ENCODE measurements around the gene GALR2.

Gene GALR2

GRCh38 chr17:76074390-76075363 is at the start of gene GALR2:
TSS of gene GALR2 (plus strand) at chr17:76074781. CDS start at chr17:76074884, 103 bp downstream.
- no peak for DNase-seq (ENCODE audit: low read depth)
- H3K4me3 ChIP-seq (replicated peaks; ENCODE audit: low read depth, low read length), result no peak within 1 kb of the TSS
- TF ChIP-seq CTCF (IDR thresholded peaks at IDR 0.05; ENCODE audit: low read length, missing control alignments), result no peak

GRCh38 chr17:76025294-76025693 is 49.3 kb upstream of the GALR2 start:
- no peak overlapping the region for H3K4me3 ChIP-seq (replicated peaks; ENCODE audit: low read depth, low read length)
- TF ChIP-seq CTCF (IDR thresholded peaks at IDR 0.05; ENCODE audit: low read length, missing control alignments), result no peak
- DNase-seq (ENCODE audit: low read depth), result no peak

- no peak overlapping the region for H3K4me3 ChIP-seq (replicated peaks; ENCODE audit: low read depth, low read length)
- TF ChIP-seq CTCF (IDR thresholded peaks at IDR 0.05; ENCODE audit: low read length, missing control alignments), result no peak
- DNase-seq (ENCODE audit: low read depth), result no peak
These were observed 47.8 kb upstream of the GALR2 start for GRCh38 chr17:76026714-76027158.

GRCh38 chr17:76027159-76027839 is 47.3 kb upstream of the GALR2 start, which contains the start of gene EVPL:
TSS of gene EVPL (minus strand) at chr17:76027306. CDS start at chr17:76027198, 108 bp downstream.
- TF ChIP-seq CTCF (IDR thresholded peaks at IDR 0.05; ENCODE audit: low read length, missing control alignments), result no peak
- DNase-seq (ENCODE audit: low read depth), result no peak
- H3K4me3 ChIP-seq (replicated peaks; ENCODE audit: low read depth, low read length), result no peak within 1 kb of the TSS

- no peak for TF ChIP-seq CTCF (IDR thresholded peaks at IDR 0.05; ENCODE audit: low read length, missing control alignments)
- DNase-seq (ENCODE audit: low read depth), result no peak
These were observed 42.4 kb upstream of the GALR2 start for GRCh38 chr17:76032073-76032779.

GRCh38 chr17:76032780-76033108 is 41.8 kb upstream of the GALR2 start:
- no peak for DNase-seq (ENCODE audit: low read depth)
- TF ChIP-seq CTCF (IDR thresholded peaks at IDR 0.05; ENCODE audit: low read length, missing control alignments), result no peak
- H3K4me3 ChIP-seq (replicated peaks; ENCODE audit: low read depth, low read length), result no peak overlapping the region

More at GRCh38 chr17:76032073-76032779, 42.4 kb upstream of the GALR2 start:
- no peak overlapping the region for H3K4me3 ChIP-seq (replicated peaks; ENCODE audit: low read depth, low read length)

All from fibroblast of pulmonary artery (primary cell).